Stimulated activated CD8-positive, alpha-beta memory T cell treated with anti-CD3 and anti-CD28 coated beads, Interleukin-15, amount 100 ng/mL, for 24 hours (primary cell): ENCODE results near the gene EQTN.

Experiments used
- DNase-seq: peaks from one replicate; pipeline ENCODE4 v3.0.0-alpha.2; 2020; ENCODE audit warnings: low read depth

Gene EQTN

GRCh38 chr9:27297050-27297449 is at the start of gene EQTN:
Gene EQTN, minus strand, starts transcription at chr9:27297150. Its CDS starts 95 bp downstream, at chr9:27297055.
- DNase-seq: no peak

GRCh38 chr9:27344776-27345175 is 47.8 kb upstream of the EQTN start:
- DNase-seq: no peak

- no peak for DNase-seq
Measured at GRCh38 chr9:27341545-27342294, 44.8 kb upstream of the EQTN start.

GRCh38 chr9:27340961-27341511 is 44.1 kb upstream of the EQTN start:
- no peak for DNase-seq

GRCh38 chr9:27340285-27340674 is 43.3 kb upstream of the EQTN start:
- DNase-seq: no peak

GRCh38 chr9:27339661-27340284 is 42.8 kb upstream of the EQTN start:
- DNase-seq: no peak

GRCh38 chr9:27338527-27338903 is 41.6 kb upstream of the EQTN start:
- no peak for DNase-seq

GRCh38 chr9:27337833-27338526 is 41.0 kb upstream of the EQTN start:
- DNase-seq: no peak

- no peak for DNase-seq
Measured at GRCh38 chr9:27337236-27337635, 40.3 kb upstream of the EQTN start.

GRCh38 chr9:27336829-27337228 is 39.9 kb upstream of the EQTN start:
- DNase-seq: no peak

GRCh38 chr9:27336126-27336525 is 39.2 kb upstream of the EQTN start:
- no peak for DNase-seq

GRCh38 chr9:27335075-27335474 is 38.1 kb upstream of the EQTN start:
- DNase-seq: no peak

- no peak for DNase-seq
Measured at GRCh38 chr9:27333241-27334052, 36.5 kb upstream of the EQTN start.

GRCh38 chr9:27331393-27331792 is 34.4 kb upstream of the EQTN start:
- no peak for DNase-seq

GRCh38 chr9:27329291-27329690 is 32.3 kb upstream of the EQTN start:
- no peak for DNase-seq

- no peak for DNase-seq
Measured at GRCh38 chr9:27328483-27328882, 31.5 kb upstream of the EQTN start.

GRCh38 chr9:27311184-27311583 is 14.2 kb upstream of the EQTN start:
- no peak for DNase-seq

GRCh38 chr9:27310582-27310981 is 13.6 kb upstream of the EQTN start:
- no peak for DNase-seq

- no peak for DNase-seq
Measured at GRCh38 chr9:27308691-27309390, 11.9 kb upstream of the EQTN start.

- DNase-seq: no peak
Measured at GRCh38 chr9:27304521-27304920, 7.6 kb upstream of the EQTN start.

GRCh38 chr9:27303219-27303618 is 6.3 kb upstream of the EQTN start:
- no peak for DNase-seq
